Endothelial cell (in vitro differentiated cells): ENCODE measurements around the gene SIRT3. TPM values are rescaled to one million over a fixed set of nuclear protein-coding genes. Genes with fewer than 3 reads are reported as not detected.
A peak's percentile ranks its signal among the peaks of the same experiment; 100 is the strongest.
"Not testable (repeated sequence)": the region's sequence is repeated elsewhere in the genome, so short reads cannot be mapped to it uniquely, and the experiment has no call there.

Experiments used
- DNase-seq: peaks from one replicate; pipeline ENCODE4 v3.0.0; 2021; ENCODE audit warnings: low spot score
- H3K27ac Mint-ChIP-seq: one replicate; pipeline ENCODE4 v1.8.0; 2021; ENCODE audit warnings: mixed read lengths, inconsistent platforms; ENCODE audit not compliant: unreplicated experiment
- H3K27me3 Mint-ChIP-seq: one replicate; pipeline ENCODE4 v1.8.0; 2021; ENCODE audit warnings: mild to moderate bottlenecking, moderate library complexity, mixed read lengths, inconsistent platforms; ENCODE audit not compliant: unreplicated experiment
- H3K36me3 Mint-ChIP-seq: one replicate; pipeline ENCODE4 v1.8.0; 2021; ENCODE audit warnings: mild to moderate bottlenecking, low read depth, mixed read lengths, inconsistent platforms; ENCODE audit not compliant: unreplicated experiment
- H3K4me1 Mint-ChIP-seq: one replicate; pipeline ENCODE4 v1.8.0; 2021; ENCODE audit warnings: mild to moderate bottlenecking, mixed read lengths, inconsistent platforms; ENCODE audit not compliant: unreplicated experiment
- H3K4me3 Mint-ChIP-seq: one replicate; pipeline ENCODE4 v1.8.0; 2021; ENCODE audit warnings: mild to moderate bottlenecking, mixed read lengths, inconsistent platforms; ENCODE audit not compliant: unreplicated experiment
- H3K9me3 Mint-ChIP-seq: one replicate; pipeline ENCODE4 v1.8.0; 2021; ENCODE audit warnings: mixed read lengths, inconsistent platforms; ENCODE audit not compliant: unreplicated experiment
- CTCF ChIP-seq: fragments of 200-600 bp; sonication (generic); IDR thresholded peaks from one replicate; pipeline ENCODE4 v1.5.0; 2021; ENCODE audit warnings: antibody characterized with exemption; ENCODE audit not compliant: unreplicated experiment
- total RNA-seq: library from RNA; stranded (reverse); fragmentation: NEBNext Ultra II Directional; extraction: Animal tissue kit (Norgen Biotek cat#: 25700); gene quantifications from one replicate; pipeline ENCODE4 v1.2.1, GENCODE V29; 2021; ENCODE audit not compliant: unreplicated experiment

Gene SIRT3
- total RNA-seq, 1 donor from 2014 or later = 23.4 TPM

- H3K27ac Mint-ChIP-seq = no peak overlapping the region
Observed at GRCh38 chr11:269146-269890, 33.2 kb upstream of the SIRT3 start.

GRCh38 chr11:268716-269145 is 32.6 kb upstream of the SIRT3 start:
- not testable (repeated sequence) for H3K27ac Mint-ChIP-seq, H3K9me3 Mint-ChIP-seq, H3K36me3 Mint-ChIP-seq, DNase-seq, H3K4me1 Mint-ChIP-seq, H3K4me3 Mint-ChIP-seq, H3K27me3 Mint-ChIP-seq

More at GRCh38 chr11:269146-269890, 33.2 kb upstream of the SIRT3 start:
- Mint-ChIP-seq H3K27me3 (peaks cover 2% of the 10 kb centered on the region), H3K36me3 (peaks cover 7% of the 10 kb centered on the region), H3K9me3 (no peaks in the 10 kb centered on the region), H3K4me1 (no peaks in the 10 kb centered on the region), H3K4me3 (no peak overlapping the region)
- no peak for TF ChIP-seq CTCF
- DNase-seq = no peak

GRCh38 chr11:267491-267994 is 31.4 kb upstream of the SIRT3 start:
- H3K27me3 Mint-ChIP-seq = peaks cover 2% of the 10 kb centered on the region
- H3K27ac Mint-ChIP-seq = no peak overlapping the region
- DNase-seq = no peak
- H3K9me3 Mint-ChIP-seq = no peaks in the 10 kb centered on the region
- no peak overlapping the region for H3K4me3 Mint-ChIP-seq
- no peaks in the 10 kb centered on the region for H3K4me1 Mint-ChIP-seq
- H3K36me3 Mint-ChIP-seq = peaks cover 7% of the 10 kb centered on the region
- TF ChIP-seq CTCF = no peak

- Mint-ChIP-seq H3K4me1 (no peaks in the 10 kb centered on the region), H3K27ac (no peak overlapping the region), H3K36me3 (peaks cover 7% of the 10 kb centered on the region), H3K27me3 (peaks cover 2% of the 10 kb centered on the region), H3K4me3 (peak overlapping the region; percentile 62), H3K9me3 (no peaks in the 10 kb centered on the region)
- no peak for TF ChIP-seq CTCF
- DNase-seq = no peak
Observed at GRCh38 chr11:266676-267439, 30.7 kb upstream of the SIRT3 start.

GRCh38 chr11:261624-262023 is 25.5 kb upstream of the SIRT3 start:
- H3K4me3 Mint-ChIP-seq = no peak overlapping the region
- no peak for TF ChIP-seq CTCF

More at GRCh38 chr11:261624-262023, 25.5 kb upstream of the SIRT3 start:
- no peak for DNase-seq
- peaks cover 1% of the 10 kb centered on the region for H3K27me3 Mint-ChIP-seq
- no peaks in the 10 kb centered on the region for H3K9me3 Mint-ChIP-seq
- no peak overlapping the region for H3K27ac Mint-ChIP-seq
- H3K36me3 Mint-ChIP-seq = peaks cover under 1% of the 10 kb centered on the region
- H3K4me1 Mint-ChIP-seq = no peaks in the 10 kb centered on the region
